Ramos (cell line): Measurements from ENCODE around the gene ASCC2.

Experiments
- in situ Hi-C: fragments of 300-500 bp; cut with MboI; formaldehyde crosslinking; loops from one replicate; pipeline ENCODE4 v1.14.3; 2022; ENCODE audit warnings: low sequenced_read_pairs; ENCODE audit not compliant: unreplicated experiment

ASCC2 gene

DNA sequence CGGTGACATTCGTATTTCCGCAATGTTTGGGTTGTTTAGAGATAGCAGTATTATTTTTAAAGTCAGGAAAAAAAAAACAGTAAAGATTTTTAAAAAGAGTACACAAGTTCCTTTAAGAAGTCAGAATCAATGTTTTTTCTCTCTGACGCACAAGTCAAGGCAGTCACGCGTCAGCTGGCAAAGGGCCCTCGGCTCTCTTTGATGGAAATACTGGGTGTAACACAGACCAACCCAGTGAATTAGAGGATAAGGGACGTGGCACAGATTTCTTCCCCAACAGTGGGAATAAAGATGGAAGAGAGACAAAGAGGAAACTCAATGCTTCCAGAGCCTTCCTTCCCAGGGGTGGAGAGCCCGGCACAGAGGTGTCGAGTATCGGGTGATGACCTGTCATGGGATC lies 13.4 kb downstream of the ASCC2 start:
- in situ Hi-C loops = no loop called here

DNA sequence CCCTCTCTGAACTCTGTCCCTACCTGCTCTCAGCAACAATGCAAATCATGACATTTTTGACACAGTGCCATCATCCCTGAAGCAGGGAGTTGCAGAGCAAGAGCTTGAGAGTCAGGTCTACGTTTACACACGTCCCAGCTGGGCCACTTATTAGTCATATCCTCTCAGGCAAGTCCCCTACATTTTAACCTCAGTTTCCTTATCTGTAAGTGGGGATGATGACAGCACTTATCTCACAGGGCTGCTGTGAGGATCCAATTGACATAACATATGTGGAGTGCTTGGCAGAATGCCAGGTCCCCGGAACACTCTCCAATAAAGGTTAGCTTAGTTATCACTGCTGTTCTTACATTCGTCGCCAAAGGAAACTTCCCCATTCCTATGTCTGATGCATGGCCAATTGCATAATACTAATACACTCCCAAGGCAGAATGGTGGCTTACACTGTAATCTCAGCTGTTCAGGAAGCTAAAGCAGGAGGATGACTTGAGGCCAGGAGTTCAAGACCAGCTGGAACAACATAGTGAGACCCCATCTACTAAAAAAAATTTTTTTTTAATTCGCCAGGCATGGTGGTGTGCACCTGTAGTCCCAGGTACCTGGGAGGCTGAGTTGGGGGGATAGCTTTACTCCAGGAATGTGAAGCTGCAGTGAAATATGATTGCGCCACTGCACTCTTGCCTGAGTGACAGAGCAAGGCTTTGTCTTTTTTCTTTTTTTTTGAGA lies 16.6 kb downstream of the ASCC2 start:
- in situ Hi-C loops = no loop called here

DNA sequence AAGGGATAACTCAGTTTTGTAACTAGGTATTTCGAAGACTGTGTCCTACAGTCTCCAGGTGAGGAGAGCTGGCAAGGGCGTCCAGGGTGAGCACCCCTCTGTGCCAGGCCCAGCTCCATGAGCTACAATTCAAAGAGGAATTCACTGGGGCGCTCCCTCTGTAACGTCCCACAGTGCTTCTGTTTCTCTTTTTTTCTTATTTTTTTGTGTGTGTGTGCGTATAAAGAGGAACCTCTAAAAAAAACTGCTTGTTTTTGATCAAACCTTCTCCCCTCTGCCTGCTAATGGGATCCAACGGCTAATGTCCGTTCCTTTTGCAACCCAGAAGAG lies 17.1 kb downstream of the ASCC2 start:
- in situ Hi-C loops = no loop called here

DNA sequence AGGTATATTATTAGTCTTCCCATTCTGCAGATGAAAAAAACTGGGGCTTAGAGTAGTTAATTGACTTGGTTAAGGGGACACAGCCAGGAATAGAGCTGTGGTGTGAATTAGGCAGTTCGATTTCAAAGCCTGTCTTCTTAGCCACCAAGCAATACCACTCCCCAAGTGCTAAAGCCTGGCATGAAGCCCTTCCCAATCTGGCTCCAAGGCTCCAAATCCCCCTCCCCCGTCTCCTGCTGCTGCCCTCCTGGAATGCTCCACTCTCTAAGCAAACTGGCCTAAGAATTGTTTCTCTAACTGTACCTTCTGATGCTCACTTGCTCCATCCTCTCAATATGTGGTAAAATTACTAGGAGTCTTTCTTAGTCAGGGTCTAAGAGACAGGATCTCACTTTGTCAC lies 18.6 kb downstream of the ASCC2 start:
- in situ Hi-C loops = no loop called here

DNA sequence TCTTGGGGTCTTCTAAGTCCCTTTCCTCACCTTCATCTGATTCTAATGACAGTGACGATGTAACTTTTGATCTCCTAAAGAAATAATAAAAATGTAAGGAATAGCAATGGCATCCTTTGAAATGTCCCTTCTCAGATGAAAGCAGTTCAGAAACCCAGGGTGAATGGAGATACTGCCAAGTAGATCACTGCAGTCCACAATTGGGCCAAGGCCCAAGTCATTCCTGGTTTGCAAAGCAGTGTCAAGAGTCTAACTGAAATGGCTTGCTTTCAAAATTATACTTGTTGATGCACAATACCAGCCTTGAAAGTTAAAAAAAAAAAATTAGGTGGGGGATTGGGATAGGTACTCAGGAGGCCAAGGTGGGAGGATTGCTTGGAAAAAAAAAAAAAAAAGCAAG lies 20.4 kb downstream of the ASCC2 start:
- in situ Hi-C loops = no loop called here

DNA sequence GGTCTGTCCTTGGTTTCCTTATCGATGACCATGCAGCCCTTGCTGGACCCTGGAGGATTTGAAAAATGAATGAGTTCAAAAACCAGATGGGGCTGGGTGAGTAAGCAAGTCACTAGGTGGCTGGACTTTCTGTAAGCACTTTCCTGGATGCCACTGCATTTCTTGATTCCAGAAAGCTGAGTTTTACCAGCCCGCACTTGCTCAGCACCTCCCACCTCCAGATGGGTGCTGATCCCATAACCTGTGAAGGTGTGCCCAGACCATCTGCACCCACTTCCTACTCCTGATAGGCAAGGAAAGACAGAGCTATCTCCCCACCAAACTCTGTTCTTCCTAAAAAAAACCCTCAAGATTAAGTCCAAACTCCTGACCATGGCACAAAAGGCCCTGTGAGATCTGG lies 21.1 kb downstream of the ASCC2 start:
- in situ Hi-C loops = no loop called here

DNA sequence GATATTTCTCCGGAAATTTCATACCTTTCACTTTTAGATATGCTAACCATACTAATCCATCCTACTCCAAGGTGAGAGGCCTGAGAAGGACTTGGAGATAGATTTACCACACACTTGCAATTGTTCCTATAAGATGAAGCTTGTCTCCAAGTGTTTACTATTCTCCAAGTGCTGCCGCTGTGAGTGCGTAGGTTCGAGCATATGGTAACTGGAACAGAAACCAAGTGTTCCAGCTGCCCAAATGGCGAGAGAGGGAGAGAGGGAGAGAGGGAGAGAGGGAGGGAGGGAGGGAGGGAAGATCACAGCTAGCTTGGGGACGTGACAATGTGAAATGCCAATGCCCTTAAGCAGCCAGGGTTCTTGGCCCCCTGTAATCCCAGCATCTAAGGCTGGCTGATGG lies 21.5 kb downstream of the ASCC2 start:
- in situ Hi-C loops = no loop called here

DNA sequence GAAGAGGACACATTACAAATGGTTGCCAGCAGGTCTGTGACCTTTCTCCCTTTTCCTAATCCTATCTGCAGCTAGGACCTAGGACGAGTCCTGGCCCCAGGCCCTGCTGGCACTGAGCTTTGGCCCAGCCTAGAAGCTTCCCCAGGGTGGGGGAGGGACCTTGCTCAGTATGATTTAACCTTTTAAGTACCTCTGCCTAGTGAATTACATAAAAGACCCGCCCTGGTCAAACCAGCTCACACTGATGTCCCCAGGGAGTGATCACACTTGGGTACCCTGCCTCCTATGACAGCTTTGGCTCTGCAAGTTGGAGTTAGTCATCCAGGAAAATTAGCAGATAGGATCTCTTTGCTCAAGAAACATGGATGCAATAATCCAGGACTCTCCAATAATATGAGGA lies 21.9 kb downstream of the ASCC2 start:
- in situ Hi-C loops = no loop called here

DNA sequence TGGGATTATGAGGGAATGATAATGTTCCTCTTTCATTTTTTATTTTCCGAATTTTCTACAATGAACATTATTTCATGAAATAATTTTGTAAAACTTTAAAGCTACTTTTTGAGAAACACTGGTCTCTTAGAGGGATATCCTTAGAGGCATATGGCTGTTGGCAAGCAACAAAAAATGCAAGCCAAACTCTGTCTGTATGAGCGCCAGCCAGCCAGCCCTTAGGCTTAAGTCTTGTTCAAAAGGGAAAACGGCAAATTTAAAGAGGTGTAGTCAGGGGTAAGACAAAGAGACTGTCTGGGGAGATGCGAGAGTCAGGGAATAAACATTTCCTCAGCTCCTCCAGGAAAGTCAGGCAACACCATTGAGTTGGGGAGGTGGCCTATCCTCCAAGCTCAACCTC lies 22.5 kb downstream of the ASCC2 start:
- in situ Hi-C loops = no loop called here

DNA sequence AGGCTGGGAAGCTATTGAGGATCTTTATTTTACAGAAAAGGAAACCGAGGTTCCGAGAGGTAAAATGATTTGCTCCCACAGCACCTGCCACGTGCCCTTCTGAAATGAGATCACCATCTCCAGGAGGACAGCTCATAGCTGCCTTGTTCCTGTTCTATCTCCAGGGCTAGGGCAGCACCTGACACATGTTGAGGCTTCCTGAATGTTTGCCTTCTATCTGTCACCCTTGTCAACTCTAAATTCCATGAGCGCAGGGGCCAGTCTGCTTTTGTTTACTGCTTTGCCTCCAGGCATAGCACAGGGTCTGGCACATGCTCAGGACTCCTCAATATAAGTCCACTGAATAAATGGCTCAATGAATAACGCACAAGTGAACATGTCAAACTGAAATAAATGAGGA lies 24.1 kb downstream of the ASCC2 start:
- in situ Hi-C loops = no loop called here

DNA sequence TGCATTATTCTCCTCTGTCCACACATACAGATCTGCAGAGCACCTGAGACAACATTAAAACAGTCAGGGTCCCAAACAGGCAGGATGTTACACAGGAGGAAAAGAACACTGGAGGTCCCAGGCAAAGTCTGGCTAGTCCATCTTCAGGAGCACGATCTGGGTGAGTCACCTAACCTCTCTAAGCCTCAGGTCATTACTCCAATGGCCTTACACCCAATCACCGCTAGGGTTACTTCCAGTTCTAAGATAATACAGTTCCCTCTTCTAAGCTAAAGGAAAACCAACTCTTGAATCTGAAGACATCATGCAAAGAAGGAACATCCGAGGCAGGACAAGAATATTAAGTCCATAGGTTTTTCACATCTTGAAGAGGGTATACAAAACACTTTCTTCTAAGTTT lies 24.5 kb downstream of the ASCC2 start:
- in situ Hi-C loops = no loop called here

DNA sequence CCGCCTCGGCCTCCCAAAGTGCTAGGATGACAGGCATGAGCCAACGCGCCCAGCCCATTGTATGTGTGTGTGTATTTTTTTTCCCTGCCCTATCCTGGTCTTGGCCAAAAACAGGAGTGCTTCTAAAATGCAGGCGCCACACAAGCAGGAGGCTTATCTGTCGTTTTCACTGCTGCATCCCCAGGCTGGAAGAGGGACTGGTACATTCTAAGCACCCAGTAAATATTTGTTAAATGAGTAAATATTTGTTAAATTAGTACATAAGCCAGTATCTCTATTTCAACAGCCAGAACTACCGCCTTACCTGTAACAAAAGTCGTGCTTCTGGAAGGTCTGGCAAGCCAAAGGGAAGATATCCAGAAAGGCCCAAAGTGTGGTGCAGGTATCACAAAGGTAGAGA lies 24.9 kb downstream of the ASCC2 start:
- in situ Hi-C loops = no loop called here

DNA sequence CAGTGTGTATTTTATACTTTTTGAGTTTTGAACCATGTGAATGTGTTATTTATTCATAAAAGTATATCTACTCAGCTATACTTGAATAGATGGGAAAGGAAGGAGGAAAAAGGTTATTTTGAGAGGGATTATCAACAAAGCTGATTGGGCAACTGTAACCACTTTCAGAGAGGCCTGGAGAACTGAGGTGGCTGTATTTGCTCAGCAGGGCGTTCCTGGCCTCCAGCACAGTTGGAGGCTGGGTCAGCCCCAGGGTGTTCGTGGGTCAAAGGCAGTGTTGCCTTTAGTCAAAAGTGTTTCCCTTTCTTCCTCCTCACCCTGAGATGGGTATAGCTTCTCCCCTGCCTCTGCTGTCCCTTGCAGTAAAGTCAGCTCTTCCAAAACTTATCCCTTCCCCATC lies 26.7 kb downstream of the ASCC2 start:
- in situ Hi-C loops = no loop called here

DNA sequence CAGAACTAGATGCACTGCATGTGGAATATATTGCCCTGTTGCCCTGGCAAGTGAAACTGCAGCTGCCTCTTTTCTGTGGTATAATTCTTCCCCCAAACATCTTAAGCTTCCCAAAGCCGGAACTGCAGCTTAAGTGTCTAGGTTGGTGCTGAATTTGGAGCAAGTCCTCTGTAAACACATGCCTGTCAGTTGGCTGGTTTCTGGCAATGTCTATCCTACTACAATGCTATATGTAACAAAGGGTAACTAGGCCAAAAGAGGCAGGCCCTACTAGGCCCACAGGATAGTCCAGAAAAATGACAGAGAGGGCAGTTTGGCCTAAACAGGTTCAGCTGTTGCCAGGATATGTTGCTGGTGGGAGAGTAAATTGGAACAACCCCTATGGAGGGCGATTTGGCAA lies 27.9 kb downstream of the ASCC2 start:
- in situ Hi-C loops = no loop called here

DNA sequence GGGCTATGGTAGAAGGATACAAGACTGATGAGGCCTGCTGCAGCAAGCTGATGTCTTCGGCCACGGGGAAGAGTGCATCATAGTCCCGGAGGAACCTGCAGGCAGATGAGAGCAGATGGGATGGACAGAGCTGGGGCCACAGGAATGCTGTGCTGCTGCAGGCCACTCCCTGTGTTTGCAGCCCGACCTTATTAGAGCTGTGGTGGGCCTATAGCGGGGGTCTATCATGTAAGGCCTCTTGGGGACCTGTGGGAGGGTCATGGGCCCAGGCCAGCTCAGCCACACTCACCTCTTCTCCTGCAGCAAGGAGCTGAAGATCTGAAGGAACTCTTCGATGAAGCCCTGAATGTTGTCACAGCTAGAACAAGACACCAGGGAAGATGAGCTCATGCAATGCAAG lies 31.9 kb downstream of the ASCC2 start:
- in situ Hi-C loops = no loop called here

DNA sequence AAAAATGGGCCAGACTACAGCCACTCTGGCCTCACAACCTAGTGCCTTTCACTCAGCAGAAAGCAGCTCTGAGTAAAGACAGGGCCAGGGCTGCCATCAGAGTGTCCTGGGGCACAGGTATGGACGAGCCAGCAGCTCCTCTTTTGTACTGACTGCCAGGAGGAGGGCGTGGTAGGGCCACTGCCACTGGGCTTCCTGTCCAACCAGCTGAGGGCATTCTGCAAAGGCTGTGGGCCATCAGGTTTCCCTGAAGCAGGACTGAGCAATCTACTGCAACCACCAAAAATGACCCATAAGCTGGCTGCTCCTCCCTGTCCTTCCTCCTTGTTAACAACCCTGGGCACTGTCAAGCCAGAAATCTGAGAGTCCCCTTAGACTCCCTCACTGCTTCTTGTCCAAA lies 33.1 kb downstream of the ASCC2 start:
- in situ Hi-C loops = no loop called here

DNA sequence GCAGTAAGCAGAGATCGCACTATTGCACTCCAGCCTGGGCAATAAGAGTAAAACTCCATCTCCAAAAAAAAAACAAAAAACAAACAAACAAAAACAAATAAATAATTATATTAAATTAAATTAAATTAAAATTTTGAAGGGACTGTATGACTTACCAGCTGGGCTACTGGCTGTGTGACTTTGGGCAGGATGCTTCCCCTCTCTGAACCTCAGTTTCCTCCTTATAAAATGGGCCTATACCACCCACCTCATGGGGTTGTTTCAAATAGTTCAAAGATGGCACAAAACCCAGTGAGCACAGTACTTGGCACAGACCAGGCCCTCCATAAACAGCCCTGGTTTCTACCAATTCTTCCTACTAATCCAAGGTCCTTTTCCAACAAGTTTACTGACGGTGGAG lies 34.9 kb downstream of the ASCC2 start:
- in situ Hi-C loops = no loop called here

DNA sequence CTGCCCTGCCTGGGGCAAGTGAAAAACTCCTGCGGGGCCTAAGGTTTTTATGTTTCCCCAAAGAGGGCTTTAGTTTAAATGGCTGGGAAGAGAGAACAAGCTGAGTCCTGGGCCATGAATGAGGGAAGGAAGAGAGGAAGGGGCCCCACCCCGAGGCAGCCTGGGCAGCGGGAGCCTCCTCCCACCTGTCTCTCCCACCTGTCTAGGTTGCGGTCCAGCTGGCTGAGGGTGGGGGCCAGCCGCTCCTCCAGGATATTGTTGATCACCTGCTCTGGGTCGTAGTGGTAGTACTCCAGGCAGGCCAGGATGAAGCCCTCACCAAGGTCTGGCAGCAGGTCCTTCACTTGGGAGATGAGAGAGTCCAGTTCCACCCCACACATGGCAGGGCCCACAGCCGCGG lies 36.3 kb downstream of the ASCC2 start:
- in situ Hi-C loops = no loop called here

DNA sequence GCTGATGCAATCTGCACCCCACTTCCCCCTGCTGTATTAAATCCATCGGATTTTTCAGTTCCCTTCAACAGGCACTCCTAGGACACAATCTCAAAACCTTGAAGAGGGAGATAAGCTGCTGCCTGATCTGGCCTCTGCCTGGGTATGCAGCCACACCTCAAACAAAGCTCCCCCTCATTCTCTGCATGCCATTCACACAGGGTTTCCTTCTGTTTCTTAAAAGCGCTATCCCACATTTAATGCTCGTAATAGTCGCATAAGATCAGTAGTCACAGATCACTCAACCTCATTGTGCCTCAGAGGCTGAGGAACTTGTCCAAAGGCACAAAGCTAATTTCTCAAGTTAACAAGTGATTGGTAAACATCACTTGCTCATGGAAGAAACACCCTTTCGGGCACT lies 36.9 kb downstream of the ASCC2 start:
- in situ Hi-C loops = no loop called here

DNA sequence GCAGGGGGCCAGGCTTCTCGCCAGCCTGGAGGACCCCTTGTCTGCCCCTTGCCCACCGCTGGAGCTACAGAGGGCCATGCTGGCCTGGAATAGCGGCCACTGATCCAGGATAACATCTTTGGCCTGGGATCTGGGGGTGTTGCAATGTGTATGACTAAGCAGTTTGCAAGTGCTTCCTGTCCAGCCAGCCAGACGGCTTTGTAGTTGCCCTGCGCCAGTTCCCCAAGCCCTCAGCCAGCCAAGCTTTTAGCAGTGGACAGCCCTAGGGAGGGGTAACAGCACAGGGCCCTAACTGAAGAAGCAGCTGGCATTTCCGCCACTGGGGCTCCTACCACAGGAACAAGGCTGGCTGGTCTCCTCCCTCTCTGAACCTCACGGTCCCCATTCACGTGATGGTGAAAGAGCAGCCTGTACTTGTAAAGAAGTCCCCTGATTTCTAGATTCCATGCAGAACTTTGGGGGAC lies 38.8 kb downstream of the ASCC2 start:
- in situ Hi-C loops = no loop called here

DNA sequence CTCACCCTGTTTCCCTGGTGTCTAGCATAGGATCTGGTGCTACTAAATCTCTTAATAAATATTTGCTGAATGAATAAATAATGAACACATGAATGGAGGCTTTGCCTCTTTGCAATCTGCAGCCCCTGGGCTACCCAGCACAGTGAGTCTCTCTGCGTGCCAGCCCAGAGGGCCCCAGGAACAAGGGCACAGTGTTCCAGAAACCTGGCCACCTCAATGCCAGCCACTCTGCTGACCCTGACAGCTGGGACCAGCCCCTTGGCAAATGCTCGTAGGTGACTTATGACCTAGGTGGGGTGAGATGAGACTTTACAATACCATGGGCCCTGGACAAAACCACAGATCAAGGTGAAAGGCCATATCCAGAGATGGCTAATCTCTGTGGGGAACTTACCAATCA lies 39.3 kb downstream of the ASCC2 start:
- in situ Hi-C loops = no loop called here

DNA sequence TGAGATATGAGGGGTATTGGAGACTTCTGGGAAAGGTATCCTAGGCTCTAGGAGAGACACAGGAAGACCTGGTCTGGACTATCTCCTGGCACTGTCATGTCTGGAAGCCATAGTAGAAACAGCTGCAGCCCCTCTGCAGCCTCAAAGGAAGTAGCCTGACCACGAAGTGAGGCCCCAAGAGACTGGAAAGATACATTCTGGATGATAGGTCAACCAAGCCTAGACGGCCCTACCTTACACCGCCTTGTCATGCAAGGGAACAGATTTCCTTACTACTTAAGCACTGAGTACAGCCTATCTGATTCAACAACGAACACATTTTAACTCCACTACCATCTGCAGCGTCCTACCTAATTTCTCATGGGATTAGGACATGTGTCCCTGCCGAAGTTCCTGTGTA lies 39.8 kb downstream of the ASCC2 start:
- in situ Hi-C loops = no loop called here

DNA sequence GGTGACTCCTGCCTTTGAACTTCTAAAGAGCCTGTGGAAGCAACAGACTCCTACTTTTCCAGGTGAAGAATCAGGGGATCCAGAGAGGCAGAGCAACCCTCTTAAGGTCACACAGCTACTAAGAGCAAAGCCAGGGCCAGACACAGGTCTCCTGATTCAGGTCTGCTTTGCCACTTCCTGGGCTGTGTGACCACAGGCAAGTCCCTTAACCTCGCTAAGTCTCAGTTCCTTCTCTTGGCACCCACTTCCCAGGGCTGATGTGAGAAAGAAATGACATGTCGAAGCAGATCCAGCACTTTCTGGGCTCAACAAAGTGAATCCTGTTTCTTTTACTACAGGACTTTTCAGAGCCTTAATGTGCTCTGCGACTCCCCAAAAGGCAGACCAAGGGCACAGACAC lies 40.7 kb downstream of the ASCC2 start:
- in situ Hi-C loops = no loop called here
